Fibroblast of gingiva (primary cell): ENCODE data around the gene MRGPRG.
"Not testable (repeated sequence)": the region's sequence is repeated elsewhere in the genome, so short reads cannot be mapped to it uniquely, and the experiment has no call there.

ENCODE experiments used
- DNase-seq: peaks from one replicate; pipeline ENCODE4 v3.0.0-alpha.2; 2011; ENCODE audit warnings: low read depth

Gene MRGPRG

GRCh38 chr11:3176487-3176886, 42.1 kb downstream of the MRGPRG start:
- no peak for DNase-seq

GRCh38 chr11:3175194-3175593, 43.4 kb downstream of the MRGPRG start:
- DNase-seq = no peak

GRCh38 chr11:3174387-3174786, 44.2 kb downstream of the MRGPRG start:
- DNase-seq = no peak

- DNase-seq = no peak
Measured at GRCh38 chr11:3173795-3174194, 44.8 kb downstream of the MRGPRG start.

DNA sequence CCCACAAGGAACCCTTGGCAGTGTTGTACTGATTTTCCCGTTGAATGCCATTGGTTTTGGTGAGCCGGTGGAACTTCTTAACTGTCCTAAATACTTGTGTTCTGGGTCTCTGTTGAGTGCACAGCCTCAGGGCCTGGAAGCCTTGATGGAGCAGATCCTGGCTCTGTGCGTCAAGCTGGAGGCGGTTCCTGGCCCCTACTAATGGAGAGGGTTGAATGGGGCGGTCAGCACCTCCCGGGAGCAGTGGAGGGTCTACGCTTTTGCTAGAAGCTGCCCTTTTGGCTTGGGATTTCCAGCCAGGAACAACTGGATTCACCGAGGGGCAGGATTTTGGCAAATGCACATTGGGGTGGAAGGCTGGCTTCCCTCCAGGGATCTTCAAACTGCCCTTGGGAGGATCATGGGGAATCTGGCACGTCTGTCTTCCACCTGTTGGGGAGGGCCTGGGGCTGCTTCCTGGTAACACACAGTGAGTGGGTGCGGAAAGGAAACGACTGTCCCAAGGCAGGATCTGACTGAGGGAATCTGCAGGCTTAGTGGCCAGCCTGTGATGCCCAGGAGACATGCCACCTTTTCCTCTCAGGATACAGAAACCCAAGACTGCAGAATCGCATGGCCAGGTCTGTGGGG, 46.6 kb downstream of the MRGPRG start:
- DNase-seq = no peak

- DNase-seq = no peak
Measured at GRCh38 chr11:3170756-3171650, 47.6 kb downstream of the MRGPRG start.

DNA sequence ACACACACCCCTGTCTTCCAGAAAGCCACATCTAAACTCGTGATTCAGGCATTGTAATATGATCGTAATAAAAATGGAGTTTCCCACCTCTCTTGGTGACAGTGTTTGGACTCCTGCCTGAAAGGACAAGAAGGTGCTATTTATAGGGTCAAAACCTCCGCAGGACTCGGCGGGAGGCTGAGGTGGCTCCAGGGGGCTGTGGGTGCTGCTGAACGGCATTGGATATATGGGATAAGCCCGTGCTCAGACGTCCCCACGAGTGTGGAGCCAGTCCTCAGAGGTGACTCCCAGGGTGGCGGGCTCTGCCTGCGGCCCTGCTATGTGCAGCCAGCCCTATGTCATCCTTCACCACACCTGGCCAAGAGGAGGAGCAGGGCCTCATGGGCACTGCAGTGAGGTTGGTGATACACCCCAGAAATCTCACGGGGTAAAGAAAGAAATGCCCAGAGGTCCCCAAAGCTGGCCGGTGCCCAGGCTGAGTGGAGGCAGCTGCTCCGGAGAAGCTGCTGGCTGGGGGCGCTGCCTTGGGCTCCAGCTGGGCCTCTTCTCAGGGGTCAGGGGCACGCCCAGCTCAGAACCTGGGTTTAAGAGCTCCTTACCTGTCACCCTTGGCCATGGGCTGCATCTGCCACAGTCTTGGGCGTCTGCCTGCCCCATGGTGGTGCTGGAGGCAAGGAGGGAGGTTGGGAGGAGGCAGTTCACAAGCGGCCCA, 48.4 kb downstream of the MRGPRG start:
- no peak for DNase-seq

DNA sequence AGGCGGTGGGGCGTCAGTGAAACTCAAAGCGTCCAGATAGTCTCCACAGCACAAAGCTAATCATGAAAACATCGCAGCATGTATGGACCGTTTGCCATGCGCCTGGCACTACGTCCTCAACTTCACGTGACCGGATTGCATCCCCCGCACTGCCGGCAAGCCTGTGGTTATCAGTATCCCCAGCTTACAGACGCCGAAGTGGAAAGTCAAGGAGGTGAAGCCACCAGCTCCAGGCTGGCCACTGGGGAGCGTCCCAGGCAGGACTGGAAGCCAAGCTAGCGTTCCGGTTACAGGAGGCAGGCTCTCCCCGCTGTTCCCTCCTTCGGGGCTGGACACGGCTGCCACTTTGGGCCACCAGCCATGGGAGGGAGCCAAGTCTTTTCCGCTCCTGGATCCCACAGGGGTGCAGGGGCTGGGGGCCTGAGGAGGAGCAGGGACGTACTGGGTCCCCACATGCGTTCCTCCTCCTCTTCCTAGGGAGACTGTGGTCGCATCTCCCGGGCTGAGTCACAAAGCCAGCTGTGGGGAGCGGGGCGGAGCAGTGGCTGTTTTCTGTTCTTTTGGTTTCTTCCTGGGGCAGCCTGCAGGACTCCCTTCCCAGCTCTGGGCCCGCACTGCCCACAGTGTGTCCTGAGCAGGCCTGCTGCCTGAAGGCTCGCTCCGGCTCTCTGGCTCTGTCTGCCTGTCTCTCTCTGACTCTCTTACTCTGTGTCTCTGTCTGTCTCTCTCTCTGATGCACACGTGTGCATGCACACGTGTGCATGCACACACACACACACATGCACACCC, 49.2 kb downstream of the MRGPRG start:
- peak; percentile 63 for DNase-seq

- DNase-seq = not testable (repeated sequence)
Measured at GRCh38 chr11:3168742-3169254, 49.8 kb downstream of the MRGPRG start.
